ENCODE data around the gene MLLT1.

- TF ChIP-seq CTCF (conservative IDR thresholded peaks at IDR 0.05; ENCODE audit: low read depth, low read length): no peak
- TF ChIP-seq EZH2phosphoT487 (IDR thresholded peaks at IDR 0.05; ENCODE audit: borderline replicate concordance, low read length): no peak
- no peak for TF ChIP-seq EZH2 (IDR thresholded peaks at IDR 0.05; ENCODE audit: low read length, unreplicated experiment)
Measured at GRCh38 chr19:6167115-6167514, 112.7 kb downstream of the MLLT1 start.

Measured in PC-3 (cell line).